OCI-LY7 (cell line): ENCODE results near the gene KIF3A. TPM values are rescaled to one million over a fixed set of nuclear protein-coding genes. Genes with fewer than 3 reads are reported as not detected.

Source experiments
- Bru-seq: library from RNA; stranded (reverse); fragments of 400-500 nt; gene quantifications from one replicate; lab custom pipeline; 2021; lab: Mats Ljungman, UMichigan
- BruChase-seq, 2 experiments: library from RNA; stranded (reverse); fragments of 400-500 nt; gene quantifications; one replicate each; lab custom pipeline; 2021; lab: Mats Ljungman, UMichigan
- BruUV-seq: library from RNA; stranded (reverse); fragments of 400-500 nt; replicated peaks from 2 replicates; lab custom pipeline; 2021; lab: Mats Ljungman, UMichigan
- CTCF ChIA-PET: fragments of 300-600 bp; sonication (Branson Sonifier 250); formaldehyde crosslinking; loops from one replicate; lab custom pipeline; 2022; ENCODE audit warnings: antibody characterized with exemption; ENCODE audit not compliant: unreplicated experiment; lab: Charles Lee
- POLR2A ChIA-PET: fragments of 300-600 bp; sonication (Branson Sonifier 250); formaldehyde crosslinking; loops from one replicate; lab custom pipeline; 2022; ENCODE audit warnings: antibody characterized with exemption; lab: Charles Lee
- DNase-seq: peaks from one replicate; pipeline ENCODE4 v3.0.0-alpha.2; 2015; ENCODE audit warnings: low spot score
- H2AFZ ChIP-seq: fragments of 200-600 bp; sonication (generic), shearing (Covaris generic); 2 replicates; pipeline ENCODE4 v1.6.1; 2014; ENCODE audit warnings: mild to moderate bottlenecking, antibody characterized with exemption, low read length, moderate library complexity
- H3K27ac ChIP-seq: fragments of 200-600 bp; sonication (generic); 2 replicates; pipeline ENCODE4 v1.5.1; 2014; ENCODE audit warnings: mixed run types, low read depth, mild to moderate bottlenecking, moderate library complexity, low read length, inconsistent platforms; ENCODE audit not compliant: poor library complexity, severe bottlenecking
- H3K36me3 ChIP-seq: fragments of 200-600 bp; sonication (generic); 2 replicates; pipeline ENCODE4 v1.6.1; 2014; ENCODE audit warnings: mild to moderate bottlenecking, antibody characterized with exemption, low read length, moderate library complexity, mixed read lengths; ENCODE audit not compliant: insufficient read depth
- H3K4me1 ChIP-seq: fragments of 200-600 bp; sonication (generic); 2 replicates; pipeline ENCODE4 v1.5.1; 2014; ENCODE audit warnings: mild to moderate bottlenecking, low read length; ENCODE audit not compliant: insufficient read depth, poor library complexity, severe bottlenecking
- H3K4me2 ChIP-seq: fragments of 200-600 bp; sonication (generic); 2 replicates; pipeline ENCODE4 v1.6.1; 2014; ENCODE audit warnings: mild to moderate bottlenecking, low read length
- H3K4me3 ChIP-seq: fragments of 200-600 bp; sonication (generic); 2 replicates; pipeline ENCODE4 v1.5.1; 2014; ENCODE audit warnings: mild to moderate bottlenecking, low read depth, low read length; ENCODE audit not compliant: poor library complexity, severe bottlenecking
- H3K79me2 ChIP-seq: fragments of 200-600 bp; sonication (generic); 2 replicates; pipeline ENCODE4 v1.6.1; 2016; ENCODE audit warnings: low read depth, mild to moderate bottlenecking, low read length, moderate library complexity, mixed read lengths; ENCODE audit not compliant: insufficient read depth
- H3K9me2 ChIP-seq: fragments of 200-600 bp; sonication (generic); 2 replicates; pipeline ENCODE4 v1.6.1; 2016; ENCODE audit warnings: mild to moderate bottlenecking, low read length, mixed read lengths; ENCODE audit not compliant: insufficient read depth
- H3K9me3 ChIP-seq: fragments of 200-600 bp; sonication (generic); 2 replicates; pipeline ENCODE4 v1.6.1; 2014; ENCODE audit warnings: mild to moderate bottlenecking, mixed run types, low read length, mixed read lengths
- H4K20me1 ChIP-seq: fragments of 200-600 bp; sonication (generic); 2 replicates; pipeline ENCODE4 v1.6.1; 2014; ENCODE audit warnings: mild to moderate bottlenecking, antibody characterized with exemption, low read length, moderate library complexity, mixed read lengths; ENCODE audit not compliant: insufficient read depth
- EZH2phosphoT487 ChIP-seq: fragments of 200-600 bp; sonication (generic); IDR thresholded peaks from 2 replicates; pipeline ENCODE4 v1.6.1; 2018; ENCODE audit warnings: low read depth, borderline replicate concordance, mild to moderate bottlenecking, mixed run types, antibody characterized with exemption, low read length, moderate library complexity, mixed read lengths
- intact Hi-C: fragments of 100-400 bp; cut with micrococcal nuclease; formaldehyde crosslinking; loops from one replicate; pipeline ENCODE4 v1.10.0; 2022; ENCODE audit not compliant: unreplicated experiment
- long read RNA-seq: library from polyadenylated mRNA; stranded (forward); transcript quantifications from one replicate; pipeline ENCODE4 v2.0.0, GENCODE V29; 2022
- total RNA-seq, 2 experiments: library from RNA; depleted of rRNA in 1 of 2; stranded (reverse); fragments of >200 nt in 1 of 2; shearing (Covaris generic) in 1 of 2; gene quantifications; 2 replicates each; pipeline ENCODE4 v1.2.3, GENCODE V29; 2014 to 2022
- TF ChIP-seq, protein P1 (sequence below): fragments of 200-600 bp; sonication (generic); conservative IDR thresholded peaks from 2 replicates; pipeline ENCODE4 v1.5.1; 2014; ENCODE audit warnings: mild to moderate bottlenecking, antibody characterized with exemption, low read length, moderate library complexity, mixed read lengths

KIF3A gene
- total RNA-seq (2014; rRNA removed; shearing (Covaris generic)): 6.7 and 8.7 TPM in 2 replicates
- 14.2 and 17.0 TPM in 2 replicates for total RNA-seq (2022)
- percentile 65 among the genes with signal in this experiment for Bru-seq, nascent RNA
- BruChase-seq, experiment 1, labeled RNA remaining after a 6-hour chase: percentile 65 among the genes with signal in this experiment
- BruChase-seq, experiment 2, labeled RNA remaining after a 2-hour chase: percentile 77 among the genes with signal in this experiment
- long read RNA-seq, full-length matches to known transcripts: 3 of 8 reads
- long read RNA-seq, partial matches to known transcripts: 2 of 8 reads
- long read RNA-seq, other reads (novel, unspliced or antisense): 3 of 8 reads

DNA sequence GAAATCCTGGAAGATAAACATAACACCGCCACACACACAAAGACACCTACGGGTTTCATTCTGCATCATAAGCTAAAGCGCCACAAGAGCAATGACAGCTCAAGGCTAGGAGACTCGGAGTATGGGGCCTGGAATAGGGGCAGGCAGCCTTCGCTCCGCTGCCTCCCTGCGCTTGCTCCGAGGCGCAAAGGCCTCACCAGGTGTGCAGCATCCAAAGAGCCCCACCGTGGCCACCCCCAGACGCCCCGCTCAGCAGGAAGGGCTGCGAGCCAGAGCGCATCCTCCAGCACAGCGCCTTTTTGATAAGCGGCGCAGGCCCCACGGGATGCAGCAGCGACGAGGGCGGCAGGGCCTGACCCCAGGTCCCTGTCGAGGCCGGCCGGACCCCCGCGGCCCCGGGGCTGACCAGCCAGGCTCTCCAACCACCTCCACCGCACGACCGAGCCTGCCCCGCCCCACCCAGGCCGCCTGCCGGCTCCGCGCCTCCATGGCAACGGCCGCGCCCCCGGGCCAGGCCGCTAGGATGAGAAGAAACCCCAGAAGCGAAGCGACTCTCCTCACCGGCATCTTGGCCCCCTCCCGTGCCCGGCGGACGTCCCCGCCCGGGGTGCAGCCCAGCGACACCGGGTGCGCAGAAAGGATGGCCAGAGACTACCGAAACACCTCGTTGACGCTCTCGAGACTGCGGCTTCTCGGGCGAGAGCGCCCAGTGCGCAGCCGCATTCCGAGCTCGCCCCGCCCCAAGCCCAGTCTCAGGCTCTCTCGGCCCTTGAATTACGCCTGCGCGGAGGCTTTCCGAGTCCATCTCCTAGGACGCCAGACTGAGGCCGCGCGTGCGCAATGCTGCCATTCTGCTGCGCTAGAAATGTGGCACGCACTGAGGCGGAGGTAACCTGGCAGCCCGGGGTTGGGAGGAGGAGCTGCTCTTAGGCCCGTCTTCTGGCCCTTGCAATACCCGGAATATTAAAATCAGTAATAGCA lies at the start of gene KIF3A:
Gene KIF3A (minus strand): TSS at position 694 of the 981 bp plus-strand sequence. CDS start 127 bp downstream, at position 567.
- POLR2A ChIA-PET: interaction anchor here (0.6 to 1.8 kb wide), 14 partner anchors 9 to 318 kb away, joined by 3 to 6 read pairs (median 3); no protein-coding TSS in a partner anchor
- H2AFZ ChIP-seq: peak within 1 kb of the TSS; percentile 98
- intact Hi-C loops: loop anchor here (5.0 to 10.0 kb wide), 2 partner anchors 180 to 352 kb away; partner anchors contain the start of gene RAD50
- H4K20me1 ChIP-seq: no peaks in the 10 kb centered on the region
- H3K36me3 ChIP-seq: no peaks in the 10 kb centered on the region
- peaks cover 18% of the 10 kb centered on the region for H3K4me1 ChIP-seq
- CTCF ChIA-PET: interaction anchor here (0.5 to 1.4 kb wide), 3 partner anchors 10 to 349 kb away, joined by 3 to 4 read pairs (median 3); partner anchors contain the start of gene CCNI2
- DNase-seq: peak; percentile 98
- H3K4me3 ChIP-seq: peak within 1 kb of the TSS; percentile 74
- H3K4me2 ChIP-seq: peak within 1 kb of the TSS; percentile 71
- TF ChIP-seq, protein P1, sequence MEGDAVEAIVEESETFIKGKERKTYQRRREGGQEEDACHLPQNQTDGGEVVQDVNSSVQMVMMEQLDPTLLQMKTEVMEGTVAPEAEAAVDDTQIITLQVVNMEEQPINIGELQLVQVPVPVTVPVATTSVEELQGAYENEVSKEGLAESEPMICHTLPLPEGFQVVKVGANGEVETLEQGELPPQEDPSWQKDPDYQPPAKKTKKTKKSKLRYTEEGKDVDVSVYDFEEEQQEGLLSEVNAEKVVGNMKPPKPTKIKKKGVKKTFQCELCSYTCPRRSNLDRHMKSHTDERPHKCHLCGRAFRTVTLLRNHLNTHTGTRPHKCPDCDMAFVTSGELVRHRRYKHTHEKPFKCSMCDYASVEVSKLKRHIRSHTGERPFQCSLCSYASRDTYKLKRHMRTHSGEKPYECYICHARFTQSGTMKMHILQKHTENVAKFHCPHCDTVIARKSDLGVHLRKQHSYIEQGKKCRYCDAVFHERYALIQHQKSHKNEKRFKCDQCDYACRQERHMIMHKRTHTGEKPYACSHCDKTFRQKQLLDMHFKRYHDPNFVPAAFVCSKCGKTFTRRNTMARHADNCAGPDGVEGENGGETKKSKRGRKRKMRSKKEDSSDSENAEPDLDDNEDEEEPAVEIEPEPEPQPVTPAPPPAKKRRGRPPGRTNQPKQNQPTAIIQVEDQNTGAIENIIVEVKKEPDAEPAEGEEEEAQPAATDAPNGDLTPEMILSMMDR: no peak
- no peak for TF ChIP-seq EZH2phosphoT487
- no peak within 1 kb of the TSS for H3K27ac ChIP-seq
- no peaks in the 10 kb centered on the region; the same call in 1 of the 2 replicates for H3K79me2 ChIP-seq
- no TSS peak for BruUV-seq
- no peaks in the 10 kb centered on the region for H3K9me2 ChIP-seq
- no peaks in the 10 kb centered on the region for H3K9me3 ChIP-seq

DNA sequence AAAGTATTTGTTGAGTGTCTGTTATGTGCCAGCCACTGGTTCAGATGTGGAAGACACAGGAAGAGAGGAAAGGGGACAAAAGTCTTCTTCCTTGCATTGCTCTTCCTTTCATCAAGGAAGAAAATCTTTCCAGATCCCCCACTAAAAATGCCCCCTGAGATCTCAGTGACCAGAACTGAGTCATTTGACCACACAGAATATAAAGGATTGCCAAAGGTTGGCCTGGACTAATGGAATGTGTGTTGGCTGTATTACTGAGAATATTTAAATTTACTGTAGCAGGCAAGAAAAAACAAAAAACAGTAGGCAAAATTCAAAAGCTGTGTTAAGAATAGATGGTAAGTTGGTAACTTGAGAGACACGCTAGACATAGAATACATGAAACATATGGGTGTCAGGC lies 49.7 kb upstream of the KIF3A start:
- H3K79me2 ChIP-seq: no peaks in the 10 kb centered on the region
- ChIA-PET CTCF (no interaction called here), POLR2A (interaction anchor here (0.9 kb wide), 1 partner anchor 49 kb away, joined by 3 read pairs; the partner anchor contains the start of gene KIF3A)
- no TSS peak for BruUV-seq
- no peaks in the 10 kb centered on the region for H3K36me3 ChIP-seq
- no peaks in the 10 kb centered on the region for H3K9me3 ChIP-seq
- no peaks in the 10 kb centered on the region for H3K9me2 ChIP-seq
- H3K4me1 ChIP-seq: no peaks in the 10 kb centered on the region
- H3K27ac ChIP-seq: no peak overlapping the region
- H2AFZ ChIP-seq: no peak overlapping the region
- H3K4me3 ChIP-seq: no peak overlapping the region
- intact Hi-C loops: no loop called here
- no peaks in the 10 kb centered on the region for H4K20me1 ChIP-seq
- no peak overlapping the region for H3K4me2 ChIP-seq
- DNase-seq: no peak
- no peak for TF ChIP-seq EZH2phosphoT487
- TF ChIP-seq, protein P1: no peak
